SJSA1 (cell line): ENCODE measurements around the gene PICK1. TPM values are rescaled to one million over a fixed set of nuclear protein-coding genes. Genes with fewer than 3 reads are reported as not detected.

Experiments
- DNase-seq, 2 experiments: peaks; one replicate each; pipeline ENCODE4 v3.0.0-alpha.2; 2015 to 2020; ENCODE audit warnings: low spot score in 2 of 2, low read depth in 1 of 2
- H3K27ac ChIP-seq: fragments of 250-450 bp; sonication (Bioruptor Pico); 2 replicates; pipeline ENCODE4 v1.5.1; 2020; ENCODE audit warnings: mild to moderate bottlenecking, moderate library complexity
- H3K27me3 ChIP-seq: fragments of 250-450 bp; sonication (Bioruptor Pico); replicated peaks from 2 replicates; pipeline ENCODE4 v1.5.1; 2020; ENCODE audit warnings: mild to moderate bottlenecking, moderate library complexity
- H3K36me3 ChIP-seq: fragments of 250-450 bp; sonication (Bioruptor Pico); 2 replicates; pipeline ENCODE4 v1.5.1; 2020; ENCODE audit warnings: mild to moderate bottlenecking
- H3K4me1 ChIP-seq: fragments of 250-450 bp; sonication (Bioruptor Pico); replicated peaks from 2 replicates; pipeline ENCODE4 v1.6.1; 2021; ENCODE audit warnings: mild to moderate bottlenecking
- H3K4me3 ChIP-seq: fragments of 250-450 bp; sonication (Bioruptor Pico); 2 replicates; pipeline ENCODE4 v1.5.1; 2020; ENCODE audit warnings: mild to moderate bottlenecking
- H3K9me3 ChIP-seq: fragments of 250-450 bp; sonication (Bioruptor Pico); replicated peaks from 2 replicates; pipeline ENCODE4 v1.5.1; 2020; ENCODE audit warnings: mild to moderate bottlenecking
- total RNA-seq: library from RNA; depleted of rRNA; stranded (reverse); fragments of >200 nt; shearing (Covaris generic); gene quantifications from 2 replicates; pipeline ENCODE4 v1.2.3, GENCODE V29; 2014; rRNA removed

The PICK1 gene
- 2.8 and 5.4 TPM in 2 replicates for total RNA-seq

GRCh38 chr22:38056969-38057891 is at the start of gene PICK1:
PICK1 (plus strand) TSS chr22:38057404; CDS start chr22:38057810, 406 bp downstream.
- Histone ChIP-seq H3K27me3 (no peaks in the 10 kb centered on the region), H3K4me3 (peak within 1 kb of the TSS; percentile 38), H3K27ac (peak within 1 kb of the TSS; percentile 33), H3K36me3 (no peaks in the 10 kb centered on the region), H3K4me1 (peaks cover 13% of the 10 kb centered on the region), H3K9me3 (no peaks in the 10 kb centered on the region)
- peak; percentile 75 to 87 for DNase-seq

GRCh38 chr22:38009000-38009806 is 48.0 kb upstream of the PICK1 start:
- no peaks in the 10 kb centered on the region for H3K4me1 ChIP-seq
- no peaks in the 10 kb centered on the region for H3K36me3 ChIP-seq
- H3K4me3 ChIP-seq: no peak overlapping the region
- H3K9me3 ChIP-seq: no peaks in the 10 kb centered on the region
- no peaks in the 10 kb centered on the region for H3K27me3 ChIP-seq
- no peak for DNase-seq
- H3K27ac ChIP-seq: no peak overlapping the region

- H3K9me3 ChIP-seq: 0 out of 2 replicates have a peak, but pooled peaks cover 3% of the 10 kb centered on the region
- H3K27me3 ChIP-seq: no peaks in the 10 kb centered on the region
- H3K4me3 ChIP-seq: no peak overlapping the region
- DNase-seq: no peak
- H3K27ac ChIP-seq: no peak overlapping the region
- peaks cover 4% of the 10 kb centered on the region; the same call in 1 of the 2 replicates for H3K4me1 ChIP-seq
- no peaks in the 10 kb centered on the region for H3K36me3 ChIP-seq
These were observed 44.6 kb upstream of the PICK1 start for GRCh38 chr22:38012604-38013072.

- Histone ChIP-seq H3K27ac (no peak overlapping the region), H3K4me3 (no peak overlapping the region), H3K9me3 (0 out of 2 replicates have a peak, but pooled peaks cover 3% of the 10 kb centered on the region), H3K36me3 (no peaks in the 10 kb centered on the region), H3K4me1 (peaks cover 4% of the 10 kb centered on the region; the same call in 1 of the 2 replicates), H3K27me3 (no peaks in the 10 kb centered on the region)
- DNase-seq: no peak
These were observed 43.1 kb upstream of the PICK1 start for GRCh38 chr22:38014083-38014482.

DNA sequence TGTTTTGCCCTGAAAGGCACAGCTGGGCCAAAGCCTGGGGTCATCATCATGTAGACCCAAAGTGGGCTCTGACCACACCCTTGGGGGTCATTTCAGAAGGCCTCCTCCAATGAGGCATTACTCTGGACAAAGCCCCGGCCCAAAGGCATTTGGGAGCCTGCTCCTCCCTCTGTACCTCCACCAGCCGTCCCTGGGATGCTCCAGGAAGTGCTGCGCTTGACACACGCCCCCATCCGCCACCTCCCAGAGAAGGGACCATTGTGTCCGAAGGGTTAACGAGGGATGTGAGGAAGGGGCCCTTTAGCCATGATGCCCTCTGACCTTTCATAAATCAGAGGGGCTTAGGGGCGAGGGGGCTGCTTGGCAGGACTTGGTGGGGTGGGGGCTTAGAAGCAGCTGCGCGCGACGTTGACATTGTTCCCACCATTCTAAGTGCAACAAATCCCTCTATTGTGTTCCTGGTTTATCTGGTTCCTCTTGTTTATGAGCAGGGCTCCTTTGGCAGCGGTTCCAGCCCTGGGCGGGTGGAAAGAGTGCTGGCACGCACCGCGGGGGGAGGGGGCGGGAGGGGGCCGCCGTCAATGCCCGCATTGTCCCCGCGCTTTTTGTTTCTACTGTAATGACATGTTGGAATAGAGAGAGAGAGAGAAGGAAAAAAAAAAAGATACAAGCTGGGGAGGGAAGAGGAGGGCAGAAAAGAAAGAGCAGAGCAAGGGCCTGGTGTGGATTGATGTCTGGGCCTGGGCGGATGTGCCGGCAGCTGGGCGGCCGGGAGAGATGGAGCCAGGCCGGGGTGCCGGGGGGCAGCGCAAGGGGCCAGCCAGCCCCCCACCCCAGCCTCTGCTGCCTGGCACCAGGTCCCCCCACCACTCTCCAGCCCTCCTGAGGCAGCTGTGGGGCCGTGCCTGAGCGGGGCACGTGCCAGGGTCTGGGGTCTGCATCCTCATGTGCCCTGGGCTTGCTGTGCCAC is 40.7 kb upstream of the PICK1 start:
- peak in 1 of 2 experiments; percentile 16 for DNase-seq
- Histone ChIP-seq H3K36me3 (no peaks in the 10 kb centered on the region), H3K4me3 (no peak overlapping the region), H3K9me3 (0 out of 2 replicates have a peak, but pooled peaks cover 3% of the 10 kb centered on the region), H3K27me3 (no peaks in the 10 kb centered on the region), H3K27ac (no peak overlapping the region), H3K4me1 (peaks cover 4% of the 10 kb centered on the region; the same call in 1 of the 2 replicates)

DNA sequence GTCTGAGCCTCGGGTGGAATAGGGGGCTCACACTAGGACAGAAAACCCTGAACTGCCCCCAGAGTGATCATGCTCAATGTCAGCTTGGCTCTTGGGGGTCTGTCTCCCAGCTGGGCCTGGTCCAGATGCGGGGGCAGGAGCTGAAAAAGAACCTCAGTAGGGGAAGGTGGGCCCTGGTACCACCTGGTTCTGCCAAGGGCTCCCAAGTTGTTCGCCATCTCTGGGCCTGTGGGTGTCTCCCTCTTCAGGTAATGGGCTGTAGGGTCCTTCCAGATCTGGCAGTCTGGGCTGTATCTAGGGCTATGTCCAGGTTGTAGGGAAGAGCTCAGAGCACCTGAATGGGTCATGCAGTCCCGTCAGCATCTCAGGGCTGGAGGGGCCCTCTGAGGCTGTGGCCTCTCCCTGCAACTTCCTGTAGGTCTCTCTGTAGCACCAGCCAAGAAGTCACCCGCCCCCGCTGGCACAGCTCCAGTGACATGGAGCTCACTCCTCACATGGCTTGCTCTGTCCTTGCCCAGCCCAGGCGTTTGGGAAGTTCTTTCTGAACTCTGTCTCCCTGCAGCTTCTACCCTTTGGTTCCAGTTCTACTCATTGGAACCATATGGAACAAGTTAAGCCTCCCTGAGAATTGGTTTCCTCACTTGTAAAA is 39.8 kb upstream of the PICK1 start:
- H3K27me3 ChIP-seq: no peaks in the 10 kb centered on the region
- no peak overlapping the region for H3K27ac ChIP-seq
- 0 out of 2 replicates have a peak, but pooled peaks cover 3% of the 10 kb centered on the region for H3K9me3 ChIP-seq
- H3K4me3 ChIP-seq: no peak overlapping the region
- no peak for DNase-seq
- peaks cover 4% of the 10 kb centered on the region; the same call in 1 of the 2 replicates for H3K4me1 ChIP-seq
- no peaks in the 10 kb centered on the region for H3K36me3 ChIP-seq

GRCh38 chr22:38017939-38018885 is 39.0 kb upstream of the PICK1 start:
- no peak for DNase-seq
- Histone ChIP-seq H3K36me3 (no peaks in the 10 kb centered on the region), H3K4me1 (peaks cover 4% of the 10 kb centered on the region; the same call in 1 of the 2 replicates), H3K27me3 (no peaks in the 10 kb centered on the region), H3K4me3 (no peak overlapping the region), H3K9me3 (0 out of 2 replicates have a peak, but pooled peaks cover 3% of the 10 kb centered on the region), H3K27ac (no peak overlapping the region)

GRCh38 chr22:38018938-38019827 is 38.0 kb upstream of the PICK1 start:
- no peaks in the 10 kb centered on the region for H3K27me3 ChIP-seq
- no peak for DNase-seq
- H3K4me1 ChIP-seq: peaks cover 4% of the 10 kb centered on the region; the same call in 1 of the 2 replicates
- no peak overlapping the region for H3K4me3 ChIP-seq
- no peak overlapping the region for H3K27ac ChIP-seq
- no peaks in the 10 kb centered on the region for H3K36me3 ChIP-seq
- 0 out of 2 replicates have a peak, but pooled peaks cover 3% of the 10 kb centered on the region for H3K9me3 ChIP-seq

DNA sequence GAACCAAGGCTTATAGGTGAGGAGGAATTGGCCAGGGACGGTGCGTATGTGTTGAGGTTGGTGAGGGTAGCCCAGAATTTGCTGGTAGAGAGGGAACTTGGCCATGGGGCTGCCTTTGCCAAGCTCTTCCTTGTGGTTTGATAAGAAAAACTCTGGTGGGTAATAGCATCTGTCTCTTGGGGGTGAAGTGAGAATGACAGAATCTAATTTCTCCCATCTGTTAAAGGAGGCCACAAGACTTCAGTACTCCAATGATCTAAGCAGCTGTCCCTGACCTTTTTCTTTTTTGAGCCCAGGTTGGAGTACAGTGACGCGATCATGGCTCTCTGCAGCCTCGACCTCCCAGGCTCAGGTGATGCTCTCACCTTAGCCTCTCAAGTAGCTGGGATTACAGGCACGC is 36.0 kb upstream of the PICK1 start:
- no peak overlapping the region for H3K4me3 ChIP-seq
- no peaks in the 10 kb centered on the region for H3K27me3 ChIP-seq
- peaks cover 4% of the 10 kb centered on the region; the same call in 1 of the 2 replicates for H3K4me1 ChIP-seq
- no peaks in the 10 kb centered on the region for H3K36me3 ChIP-seq
- no peaks in the 10 kb centered on the region for H3K9me3 ChIP-seq
- H3K27ac ChIP-seq: no peak overlapping the region
- DNase-seq: no peak

- DNase-seq: no peak
- Histone ChIP-seq H3K4me3 (no peak overlapping the region), H3K36me3 (no peaks in the 10 kb centered on the region), H3K4me1 (no peaks in the 10 kb centered on the region), H3K9me3 (no peaks in the 10 kb centered on the region), H3K27me3 (no peaks in the 10 kb centered on the region), H3K27ac (no peak overlapping the region)
These were observed 34.2 kb upstream of the PICK1 start for GRCh38 chr22:38023045-38023444.

GRCh38 chr22:38025514-38025913 is 31.7 kb upstream of the PICK1 start:
- H3K9me3 ChIP-seq: no peaks in the 10 kb centered on the region
- H3K27me3 ChIP-seq: no peaks in the 10 kb centered on the region
- no peak for DNase-seq
- no peak overlapping the region for H3K27ac ChIP-seq
- H3K36me3 ChIP-seq: no peaks in the 10 kb centered on the region
- H3K4me1 ChIP-seq: no peaks in the 10 kb centered on the region
- no peak overlapping the region for H3K4me3 ChIP-seq
